ENCODE measurements around the gene ADGRB2. TPM values are rescaled to one million over a fixed set of nuclear protein-coding genes. Genes with fewer than 3 reads are reported as not detected.

The ADGRB2 gene
- total RNA-seq, 2 experiments from 2014 or later = 0.54 to 0.56 TPM

DNA sequence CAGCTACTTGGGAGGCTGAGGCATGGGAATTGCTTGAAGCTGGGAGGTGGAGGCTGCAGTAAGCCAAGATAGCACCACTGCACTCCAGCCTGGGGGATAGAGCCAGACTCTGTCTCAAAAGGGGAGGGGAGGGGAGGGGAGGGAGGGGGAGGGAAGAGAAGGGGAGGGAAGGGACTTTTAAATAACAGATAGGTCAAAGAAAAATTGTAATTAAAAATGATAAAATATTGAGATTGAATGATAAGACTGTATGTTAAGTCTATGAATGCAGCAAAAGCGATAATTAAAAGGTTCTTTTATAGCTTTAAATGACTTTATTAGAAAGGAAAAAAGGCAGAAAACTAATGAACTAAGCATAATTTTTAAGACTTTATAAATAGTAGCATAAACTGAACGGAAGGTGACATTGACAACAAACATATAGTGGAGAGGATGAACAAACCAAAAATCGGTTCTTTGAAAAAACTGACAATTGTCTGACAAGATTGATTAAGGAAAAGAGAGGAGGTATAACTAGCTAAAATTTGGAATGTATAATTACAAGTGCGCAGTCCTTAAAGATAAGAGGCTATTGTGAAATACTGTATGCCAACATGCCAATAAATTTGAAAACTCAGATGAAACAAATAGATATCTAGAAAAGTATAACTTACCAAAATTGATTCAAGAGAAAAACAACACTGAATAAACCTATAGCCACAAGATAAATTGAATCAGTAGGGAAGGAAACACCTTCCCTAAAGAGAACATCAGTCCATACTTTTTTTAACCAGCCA lies 43.3 kb upstream of the ADGRB2 start:
- intact Hi-C loops (cut with micrococcal nuclease) = no loop called here
- Mint-ChIP-seq H3K4me1 (ENCODE audit: low read depth) (peaks cover 12% of the 10 kb centered on the region), H3K4me3 (no peak overlapping the region), H3K36me3 (ENCODE audit: low read depth) (no peaks in the 10 kb centered on the region), H3K27ac (no peak overlapping the region), H3K27me3 (no peaks in the 10 kb centered on the region), H3K9me3 (no peaks in the 10 kb centered on the region)
- TF ChIP-seq, protein P1, sequence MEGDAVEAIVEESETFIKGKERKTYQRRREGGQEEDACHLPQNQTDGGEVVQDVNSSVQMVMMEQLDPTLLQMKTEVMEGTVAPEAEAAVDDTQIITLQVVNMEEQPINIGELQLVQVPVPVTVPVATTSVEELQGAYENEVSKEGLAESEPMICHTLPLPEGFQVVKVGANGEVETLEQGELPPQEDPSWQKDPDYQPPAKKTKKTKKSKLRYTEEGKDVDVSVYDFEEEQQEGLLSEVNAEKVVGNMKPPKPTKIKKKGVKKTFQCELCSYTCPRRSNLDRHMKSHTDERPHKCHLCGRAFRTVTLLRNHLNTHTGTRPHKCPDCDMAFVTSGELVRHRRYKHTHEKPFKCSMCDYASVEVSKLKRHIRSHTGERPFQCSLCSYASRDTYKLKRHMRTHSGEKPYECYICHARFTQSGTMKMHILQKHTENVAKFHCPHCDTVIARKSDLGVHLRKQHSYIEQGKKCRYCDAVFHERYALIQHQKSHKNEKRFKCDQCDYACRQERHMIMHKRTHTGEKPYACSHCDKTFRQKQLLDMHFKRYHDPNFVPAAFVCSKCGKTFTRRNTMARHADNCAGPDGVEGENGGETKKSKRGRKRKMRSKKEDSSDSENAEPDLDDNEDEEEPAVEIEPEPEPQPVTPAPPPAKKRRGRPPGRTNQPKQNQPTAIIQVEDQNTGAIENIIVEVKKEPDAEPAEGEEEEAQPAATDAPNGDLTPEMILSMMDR (IDR thresholded peaks at IDR 0.05) = no peak
- ATAC-seq (no peak), DNase-seq (no peak)
- CTCF ChIA-PET = interaction anchor here (0.7 kb wide), 1 partner anchor 8 kb away, joined by 3 read pairs; the partner anchor contains the start of gene SPOCD1
- POLR2A ChIA-PET = interaction anchor here (0.6 kb wide), 1 partner anchor 80 kb away, joined by 3 read pairs; no protein-coding TSS in a partner anchor

DNA sequence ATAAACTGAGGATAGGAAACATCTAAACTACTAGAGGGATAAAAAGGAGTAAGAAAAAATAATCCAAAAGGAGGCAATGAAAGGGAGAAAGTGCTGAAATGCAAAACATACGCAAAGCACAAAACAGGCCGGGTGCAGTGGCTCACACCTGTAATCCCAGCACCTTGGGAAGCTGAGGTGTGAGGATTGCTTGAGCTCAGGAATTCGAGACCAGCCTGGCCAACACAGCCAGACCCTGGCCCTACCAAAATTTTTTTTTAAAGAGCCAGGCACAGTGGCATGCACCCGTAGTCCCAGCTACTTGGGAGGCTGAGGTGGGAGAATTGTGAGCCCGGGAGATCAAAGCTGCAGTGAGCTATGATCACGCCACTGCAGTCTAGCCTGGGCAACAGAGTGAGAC lies 41.2 kb upstream of the ADGRB2 start:
- DNase-seq (no peak), ATAC-seq (no peak)
- ChIA-PET POLR2A (interaction anchor here (0.7 to 1.1 kb wide), 2 partner anchors 230 to 303 kb away, joined by 3 to 4 read pairs; no protein-coding TSS in a partner anchor), CTCF (interaction anchor here (1.3 to 4.6 kb wide), 2 partner anchors 16 to 159 kb away, joined by 4 to 31 read pairs; no protein-coding TSS in a partner anchor)
- Mint-ChIP-seq H3K27me3 (no peaks in the 10 kb centered on the region), H3K4me1 (ENCODE audit: low read depth) (peaks cover 9% of the 10 kb centered on the region), H3K4me3 (no peak overlapping the region), H3K36me3 (ENCODE audit: low read depth) (no peaks in the 10 kb centered on the region), H3K9me3 (no peaks in the 10 kb centered on the region), H3K27ac (no peak overlapping the region)
- intact Hi-C loops (cut with micrococcal nuclease) = no loop called here
- TF ChIP-seq, protein P1 (IDR thresholded peaks at IDR 0.05) = no peak

DNA sequence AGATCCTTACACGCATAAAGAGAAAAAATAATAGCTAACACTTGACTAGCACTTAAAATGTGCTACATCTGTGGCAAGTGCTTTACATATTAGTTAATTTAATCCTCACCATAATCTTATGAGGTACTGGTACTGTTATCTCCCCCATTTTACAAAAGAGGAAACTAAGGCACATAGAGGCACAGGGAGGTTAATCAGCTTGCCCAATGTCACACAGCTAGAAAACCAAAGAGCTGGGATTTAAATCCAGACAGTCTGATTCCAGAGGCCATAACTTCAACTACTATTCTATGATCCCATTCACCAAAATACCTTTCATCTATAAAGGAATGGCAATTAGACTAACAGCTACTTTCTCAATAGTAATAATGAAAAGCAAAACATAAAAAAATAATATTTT lies 40.0 kb upstream of the ADGRB2 start:
- peaks cover 9% of the 10 kb centered on the region for H3K4me1 Mint-ChIP-seq (ENCODE audit: low read depth)
- POLR2A ChIA-PET = interaction anchor here (1.1 kb wide), 1 partner anchor 11 kb away, joined by 7 read pairs; no protein-coding TSS in a partner anchor
- TF ChIP-seq, protein P1 (IDR thresholded peaks at IDR 0.05) = no peak

DNA sequence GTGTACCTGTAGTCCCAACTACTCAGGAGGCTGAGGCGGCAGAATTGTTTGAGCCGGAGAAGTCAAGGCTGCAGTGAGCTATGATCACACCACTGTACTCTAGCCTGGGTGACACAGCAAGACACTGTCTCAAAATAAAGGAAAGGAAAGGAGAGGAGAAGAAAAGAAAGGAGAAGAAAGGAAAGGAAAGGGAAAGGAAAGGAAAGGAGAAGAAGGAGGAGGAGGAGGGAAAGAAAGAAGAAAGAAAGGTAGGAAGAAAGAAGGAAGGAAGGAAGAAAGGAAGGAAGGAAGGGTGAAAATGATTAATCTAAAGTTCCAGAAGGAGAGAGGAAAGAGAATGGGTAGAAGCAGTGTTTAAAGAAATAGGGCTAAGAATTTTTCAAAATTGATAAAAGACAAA lies 39.5 kb upstream of the ADGRB2 start:
- Mint-ChIP-seq H3K4me3 (no peak overlapping the region), H3K9me3 (no peaks in the 10 kb centered on the region), H3K4me1 (ENCODE audit: low read depth) (peaks cover 9% of the 10 kb centered on the region), H3K36me3 (ENCODE audit: low read depth) (no peaks in the 10 kb centered on the region), H3K27me3 (no peaks in the 10 kb centered on the region), H3K27ac (no peak overlapping the region)
- POLR2A ChIA-PET = interaction anchor here (1.1 kb wide), 1 partner anchor 11 kb away, joined by 7 read pairs; no protein-coding TSS in a partner anchor
- no peak for DNase-seq
- intact Hi-C loops (cut with micrococcal nuclease) = no loop called here
- TF ChIP-seq, protein P1 (IDR thresholded peaks at IDR 0.05) = no peak
- no peak for ATAC-seq
- CTCF ChIA-PET = interaction anchor here (0.8 to 4.6 kb wide), 5 partner anchors 12 to 199 kb away, joined by 3 to 31 read pairs (median 5); partner anchors contain the start of gene SPOCD1

More for the DNA sequence above, 40.0 kb upstream of the ADGRB2 start:
- Mint-ChIP-seq H3K4me3 (no peak overlapping the region), H3K27ac (no peak overlapping the region), H3K9me3 (no peaks in the 10 kb centered on the region), H3K27me3 (no peaks in the 10 kb centered on the region), H3K36me3 (ENCODE audit: low read depth) (no peaks in the 10 kb centered on the region)
- CTCF ChIA-PET = interaction anchor here (0.8 to 4.6 kb wide), 5 partner anchors 12 to 199 kb away, joined by 3 to 31 read pairs (median 5); partner anchors contain the start of gene SPOCD1
- DNase-seq (no peak), ATAC-seq (no peak)
- intact Hi-C loops (cut with micrococcal nuclease) = no loop called here
